HEK293 (cell line): Measurements from ENCODE around the gene TREX2.

Experiments used
- CTCF ChIP-seq: fragments of 450-650 bp; formaldehyde crosslinking; IDR thresholded peaks from 2 replicates; pipeline ENCODE4 v1.5.1; 2016; ENCODE audit warnings: missing biosample characterization, missing genetic modification characterization
- ZBTB8A ChIP-seq: fragments of 450-650 bp; formaldehyde crosslinking; IDR thresholded peaks from 2 replicates; pipeline ENCODE4 v1.5.1; 2016; ENCODE audit warnings: missing biosample characterization, missing genetic modification characterization
- ZNF169 ChIP-seq: fragments of 450-650 bp; formaldehyde crosslinking; IDR thresholded peaks from 2 replicates; pipeline ENCODE4 v1.5.1; 2016; ENCODE audit warnings: missing biosample characterization, missing genetic modification characterization
- ZNF274 ChIP-seq, 2 experiments: fragments of 200-500 bp in 1 of 2; fragments of 450-650 bp in 1 of 2; sonication (Bioruptor generic) in 1 of 2; formaldehyde crosslinking in 1 of 2; IDR thresholded peaks; 2 replicates each; pipeline versions ENCODE4 v1.5.1 to v1.6.1; 2014 to 2016; ENCODE audit warnings: borderline replicate concordance in 1 of 2, inconsistent platforms in 1 of 2, low read length in 1 of 2, missing biosample characterization in 1 of 2, missing genetic modification characterization in 1 of 2

GRCh38 chrX:153491351-153491914, 45.6 kb upstream of the TREX2 start:
- TF ChIP-seq CTCF (tag by site-specific recombination) (no peak), ZBTB8A (tag by site-specific recombination) (no peak), ZNF274 (IDR thresholded peaks at IDR 0.05; ENCODE audit: low read length) (no peak), ZNF274 (tag by site-specific recombination; IDR thresholded peaks at IDR 0.05; ENCODE audit: borderline replicate concordance) (no peak), ZNF169 (no peak)
